Measurements from ENCODE around the gene FERD3L. TPM values are rescaled to one million over a fixed set of nuclear protein-coding genes. Genes with fewer than 3 reads are reported as not detected.
A peak's percentile ranks its signal among the peaks of the same experiment; 100 is the strongest.

Gene FERD3L
- total and polyA plus RNA-seq, 2 experiments from 2014 or later = not detected

DNA sequence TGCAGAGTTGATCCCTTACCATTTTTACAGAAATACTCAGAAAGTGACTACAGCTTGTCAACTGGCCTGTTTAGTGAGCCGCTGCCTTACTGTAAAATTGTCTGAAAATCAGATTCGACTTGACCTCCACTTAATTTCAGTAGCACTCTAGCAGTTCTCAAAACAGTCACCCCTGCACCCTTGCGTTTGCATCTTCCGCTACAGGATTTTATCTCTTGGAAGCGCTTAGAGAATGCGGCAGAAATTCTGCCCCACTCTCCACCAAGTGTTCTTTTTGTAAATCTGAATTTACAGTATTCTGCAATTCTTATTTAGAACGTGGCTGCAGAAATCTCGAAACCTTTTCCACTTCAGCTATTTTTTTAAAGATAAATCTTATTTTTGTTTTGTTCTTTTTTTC is 25.8 kb downstream of the FERD3L start:
- TF ChIP-seq EZH2 (IDR thresholded peaks at IDR 0.05; ENCODE audit: insufficient read depth, poor library complexity, severe bottlenecking) (no peak), EZH2phosphoT487 (IDR thresholded peaks at IDR 0.05; ENCODE audit: insufficient read depth, low read depth) (no peak)
- Histone ChIP-seq H3K27ac (peak overlapping the region; percentile 97), H3K79me2 (ENCODE audit: insufficient read depth) (peaks cover 59% of the 10 kb centered on the region), H3K9ac (peak overlapping the region; percentile 95), H3K4me3 (peak overlapping the region; percentile 88), H3K4me1 (ENCODE audit: insufficient read depth) (peaks cover 37% of the 10 kb centered on the region), H2AFZ (peak overlapping the region; percentile 76), H4K20me1 (ENCODE audit: insufficient read depth) (no peaks in the 10 kb centered on the region), H3F3A (ENCODE audit: insufficient read depth) (peaks cover 14% of the 10 kb centered on the region), H3K4me2 (ENCODE audit: unreplicated experiment) (peak overlapping the region; percentile 88), H3K27me3 (replicated peaks; ENCODE audit: insufficient read depth) (no peaks in the 10 kb centered on the region), H3K9me2 (ENCODE audit: insufficient read depth) (no peaks in the 10 kb centered on the region), H3K36me3 (ENCODE audit: low read depth) (peaks cover 14% of the 10 kb centered on the region), H3K9me3 (ENCODE audit: low read depth) (no peaks in the 10 kb centered on the region)
- DNase-seq = peak; percentile 53
- in situ Hi-C loops (cut with MboI) = loop anchor here (10.0 to 25.0 kb wide), 4 partner anchors 425 to 757 kb away; no protein-coding TSS in a partner anchor
- 2 to 3% methylated on average over 8 of the region's 8 CpGs for WGBS, 2 experiments (ENCODE audit: low coverage in 1 of 2, low lambda C conversion rate in 2 of 2, missing lambda C conversion rate in 2 of 2)

- Histone ChIP-seq H3K36me3 (ENCODE audit: low read depth) (peaks cover 14% of the 10 kb centered on the region), H2AFZ (peak overlapping the region; percentile 76), H3K4me3 (peak overlapping the region; percentile 88), H3K79me2 (ENCODE audit: insufficient read depth) (peaks cover 65% of the 10 kb centered on the region), H3K9me2 (ENCODE audit: insufficient read depth) (no peaks in the 10 kb centered on the region), H3K27me3 (replicated peaks; ENCODE audit: insufficient read depth) (no peaks in the 10 kb centered on the region), H3K9ac (peak overlapping the region; percentile 95), H3K4me2 (ENCODE audit: unreplicated experiment) (peak overlapping the region; percentile 88), H3K27ac (peak overlapping the region; percentile 97), H3K9me3 (ENCODE audit: low read depth) (no peaks in the 10 kb centered on the region), H3K4me1 (ENCODE audit: insufficient read depth) (peaks cover 40% of the 10 kb centered on the region), H3F3A (ENCODE audit: insufficient read depth) (peaks cover 19% of the 10 kb centered on the region), H4K20me1 (ENCODE audit: insufficient read depth) (no peaks in the 10 kb centered on the region)
- in situ Hi-C loops (cut with MboI) = loop anchor here (10.0 to 25.0 kb wide), 4 partner anchors 424 to 757 kb away; no protein-coding TSS in a partner anchor
- TF ChIP-seq EZH2 (IDR thresholded peaks at IDR 0.05; ENCODE audit: insufficient read depth, poor library complexity, severe bottlenecking) = no peak
- no peak for TF ChIP-seq EZH2phosphoT487 (IDR thresholded peaks at IDR 0.05; ENCODE audit: insufficient read depth, low read depth)
- 1 to 2% methylated on average over 27 to 28 of the region's 28 CpGs for WGBS, 2 experiments (ENCODE audit: low coverage in 1 of 2, low lambda C conversion rate in 2 of 2, missing lambda C conversion rate in 2 of 2)
- peak; percentile 84 for DNase-seq
Observed at GRCh38 chr7:19118636-19119371, 26.4 kb downstream of the FERD3L start.

DNA sequence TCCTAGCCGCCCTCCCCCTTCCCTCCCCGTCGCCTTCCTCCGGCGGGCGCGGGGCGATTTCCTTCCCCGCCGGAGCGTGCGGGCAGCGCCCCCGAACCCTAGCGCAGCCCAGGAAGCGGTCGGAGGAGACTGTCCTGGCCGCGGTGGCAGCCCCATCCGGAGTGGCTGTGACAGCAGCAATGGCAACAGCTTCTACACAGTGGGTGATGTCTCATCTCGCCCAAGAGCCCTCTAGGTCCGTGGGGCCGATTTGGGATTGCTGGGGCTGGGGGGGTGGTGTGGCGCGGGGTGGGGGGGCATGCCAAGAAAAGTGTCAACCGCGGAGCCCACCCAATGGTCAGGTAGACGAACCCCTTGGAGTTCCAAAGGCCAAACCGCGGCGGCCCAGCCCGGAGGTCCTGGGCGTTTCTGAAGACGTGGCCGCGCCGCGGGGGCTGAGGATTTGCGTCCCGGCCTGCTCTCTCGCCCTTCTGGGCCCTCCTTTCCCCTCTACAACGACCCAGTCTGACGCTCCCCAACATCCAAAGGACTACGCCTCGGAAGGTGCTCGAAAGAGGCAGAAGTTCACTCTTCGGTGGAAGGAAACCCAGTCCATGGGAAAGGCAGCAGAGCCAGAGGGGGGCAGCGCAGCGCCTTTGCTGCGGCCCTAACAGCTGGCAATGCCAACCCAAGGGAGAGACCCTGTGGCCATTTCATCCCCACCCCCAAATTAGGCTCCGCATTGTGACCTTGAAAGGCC is 27.2 kb downstream of the FERD3L start:
- H3K4me2 ChIP-seq (ENCODE audit: unreplicated experiment) = peak overlapping the region; percentile 88
- H3K27ac ChIP-seq = peak overlapping the region; percentile 97
- H3F3A ChIP-seq (ENCODE audit: insufficient read depth) = peaks cover 27% of the 10 kb centered on the region
- 0 to 1% methylated on average over 33 to 51 of the region's 51 CpGs for WGBS, 2 experiments (ENCODE audit: low coverage in 1 of 2, low lambda C conversion rate in 2 of 2, missing lambda C conversion rate in 2 of 2)
- no peaks in the 10 kb centered on the region for H4K20me1 ChIP-seq (ENCODE audit: insufficient read depth)
- peak overlapping the region; percentile 76 for H2AFZ ChIP-seq
- peaks cover 72% of the 10 kb centered on the region for H3K79me2 ChIP-seq (ENCODE audit: insufficient read depth)
- H3K27me3 ChIP-seq (replicated peaks; ENCODE audit: insufficient read depth) = no peaks in the 10 kb centered on the region
- DNase-seq = peak; percentile 85
- H3K4me3 ChIP-seq = peak overlapping the region; percentile 88
- H3K4me1 ChIP-seq (ENCODE audit: insufficient read depth) = peaks cover 47% of the 10 kb centered on the region
- H3K9me3 ChIP-seq (ENCODE audit: low read depth) = no peaks in the 10 kb centered on the region
- H3K36me3 ChIP-seq (ENCODE audit: low read depth) = peaks cover 14% of the 10 kb centered on the region
- no peaks in the 10 kb centered on the region for H3K9me2 ChIP-seq (ENCODE audit: insufficient read depth)
- in situ Hi-C loops (cut with MboI) = loop anchor here (10.0 to 25.0 kb wide), 4 partner anchors 423 to 756 kb away; no protein-coding TSS in a partner anchor
- H3K9ac ChIP-seq = peak overlapping the region; percentile 95
- TF ChIP-seq EZH2 (IDR thresholded peaks at IDR 0.05; ENCODE audit: insufficient read depth, poor library complexity, severe bottlenecking) (no peak), EZH2phosphoT487 (IDR thresholded peaks at IDR 0.05; ENCODE audit: insufficient read depth, low read depth) (no peak)

DNA sequence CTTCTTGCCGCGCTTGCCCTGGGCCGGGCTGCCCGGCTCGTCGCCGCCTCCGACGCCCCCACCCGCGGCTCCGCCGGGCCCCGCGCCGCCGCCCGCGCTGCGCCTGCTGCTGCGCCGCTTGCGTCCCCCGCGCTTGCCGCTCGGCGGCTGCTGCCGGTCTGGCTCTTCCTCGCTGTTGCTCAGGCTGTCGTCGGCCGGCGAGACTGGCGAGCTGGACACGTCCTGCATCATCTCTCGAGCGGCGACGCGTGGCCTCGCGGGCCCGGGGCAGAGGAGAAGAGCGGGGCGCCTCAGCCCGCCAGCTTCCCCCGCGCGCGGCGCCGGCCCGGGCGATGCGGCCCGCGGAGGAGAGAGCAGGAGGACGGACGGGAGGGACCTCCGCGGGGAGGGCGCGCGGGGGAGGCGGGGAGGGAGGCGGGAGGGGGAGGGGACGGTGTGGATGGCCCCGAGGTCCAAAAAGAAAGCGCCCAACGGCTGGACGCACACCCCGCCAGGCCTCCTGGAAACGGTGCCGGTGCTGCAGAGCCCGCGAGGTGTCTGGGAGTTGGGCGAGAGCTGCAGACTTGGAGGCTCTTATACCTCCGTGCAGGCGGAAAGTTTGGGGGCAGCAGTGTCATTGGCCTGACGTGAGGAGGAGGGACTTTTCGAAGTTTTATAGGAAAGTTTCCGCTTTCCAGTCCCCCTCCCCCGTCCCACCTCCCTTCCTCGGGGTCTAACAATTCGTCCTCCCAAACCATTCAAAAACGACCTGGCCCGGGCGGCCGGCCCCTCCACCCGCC is 27.9 kb downstream of the FERD3L start, which contains the start of gene TWIST1:
Gene TWIST1, minus strand, starts transcription at position 546 of the 779 bp plus-strand sequence. Its CDS starts 315 bp downstream, at position 231.
- Histone ChIP-seq H4K20me1 (ENCODE audit: insufficient read depth) (no peaks in the 10 kb centered on the region), H3K9me3 (ENCODE audit: low read depth) (no peaks in the 10 kb centered on the region), H3K4me3 (peak within 1 kb of the TSS; percentile 88), H3K9ac (peak within 1 kb of the TSS; percentile 95), H3K4me1 (ENCODE audit: insufficient read depth) (peaks cover 50% of the 10 kb centered on the region), H2AFZ (peak within 1 kb of the TSS; percentile 76), H3K27ac (peak within 1 kb of the TSS; percentile 97), H3K9me2 (ENCODE audit: insufficient read depth) (no peaks in the 10 kb centered on the region), H3K36me3 (ENCODE audit: low read depth) (peaks cover 14% of the 10 kb centered on the region), H3K4me2 (ENCODE audit: unreplicated experiment) (peak within 1 kb of the TSS; percentile 99), H3F3A (ENCODE audit: insufficient read depth) (peaks cover 30% of the 10 kb centered on the region), H3K79me2 (ENCODE audit: insufficient read depth) (peaks cover 80% of the 10 kb centered on the region), H3K27me3 (replicated peaks; ENCODE audit: insufficient read depth) (no peaks in the 10 kb centered on the region)
- TF ChIP-seq EZH2phosphoT487 (IDR thresholded peaks at IDR 0.05; ENCODE audit: insufficient read depth, low read depth) (no peak), EZH2 (IDR thresholded peaks at IDR 0.05; ENCODE audit: insufficient read depth, poor library complexity, severe bottlenecking) (no peak)
- WGBS, 2 experiments (ENCODE audit: low coverage in 1 of 2, low lambda C conversion rate in 2 of 2, missing lambda C conversion rate in 2 of 2) = 1 to 2% methylated on average over 34 to 86 of the region's 91 CpGs
- in situ Hi-C loops (cut with MboI) = loop anchor here (10.0 to 25.0 kb wide), 4 partner anchors 422 to 755 kb away; no protein-coding TSS in a partner anchor
- peak; percentile 98 for DNase-seq

Measured in GM23248 (cell line).